Panc1 (cell line): ENCODE data around the gene CDH23. TPM values are rescaled to one million over a fixed set of nuclear protein-coding genes. Genes with fewer than 3 reads are reported as not detected.

ENCODE experiments used
- ATAC-seq: fragments of 200-7000 bp; cut with Tn5 transposase; 2 replicates; pipeline ENCODE4 v1.9.1; 2020; ENCODE audit warnings: mild to moderate bottlenecking, moderate library complexity
- BruUV-seq: library from RNA; stranded (reverse); fragments of 400-500 nt; replicated peaks from 2 replicates; lab custom pipeline; 2021; lab: Mats Ljungman, UMichigan
- CTCF ChIA-PET: fragments of 300-600 bp; sonication (Branson Sonifier 250); formaldehyde crosslinking; loops from one replicate; lab custom pipeline; 2022; ENCODE audit warnings: antibody characterized with exemption; lab: Charles Lee
- POLR2A ChIA-PET: fragments of 300-600 bp; sonication (Branson Sonifier 250); formaldehyde crosslinking; loops from one replicate; lab custom pipeline; 2022; ENCODE audit warnings: antibody characterized with exemption; lab: Charles Lee
- DNase-seq: peaks from one replicate; pipeline ENCODE4 v3.0.0-alpha.2; 2010; ENCODE audit warnings: low read depth, low spot score
- H3K27ac ChIP-seq: 2 replicates; pipeline ENCODE4 v1.5.1; 2011; ENCODE audit warnings: mild to moderate bottlenecking, low read length, inconsistent platforms
- H3K27me3 ChIP-seq: fragments of 200-500 bp; sonication (Bioruptor generic); 2 replicates; pipeline ENCODE4 v1.6.0; 2014; ENCODE audit warnings: low read length, inconsistent platforms; ENCODE audit not compliant: control insufficient read depth, insufficient read depth
- H3K36me3 ChIP-seq: fragments of 200-500 bp; sonication (Bioruptor generic); 2 replicates; pipeline ENCODE4 v1.5.1; 2014; ENCODE audit warnings: inconsistent platforms, mild to moderate bottlenecking, low read length, moderate library complexity; ENCODE audit not compliant: control insufficient read depth, insufficient read depth
- H3K4me1 ChIP-seq: 2 replicates; pipeline ENCODE4 v1.5.1; 2011; ENCODE audit warnings: inconsistent platforms, mild to moderate bottlenecking, low read length, moderate library complexity; ENCODE audit not compliant: control insufficient read depth, insufficient read depth
- H3K4me3 ChIP-seq, 2 experiments: 2 replicates each; pipeline ENCODE4 v1.5.1; 2011 to 2012; ENCODE audit warnings: low read depth in 2 of 2, low read length in 2 of 2, mild to moderate bottlenecking in 2 of 2, inconsistent platforms in 1 of 2, moderate library complexity in 1 of 2
- H3K9me3 ChIP-seq: fragments of 200-500 bp; sonication (Bioruptor generic); 2 replicates; pipeline ENCODE4 v1.5.1; 2014; ENCODE audit warnings: low read depth, mild to moderate bottlenecking, inconsistent platforms, low read length, moderate library complexity; ENCODE audit not compliant: control insufficient read depth, insufficient read depth
- CTCF ChIP-seq: fragments of 450-650 bp; IDR thresholded peaks from 2 replicates; pipeline ENCODE4 v1.5.1; 2017; ENCODE audit warnings: mild to moderate bottlenecking
- POLR2AphosphoS5 ChIP-seq: IDR thresholded peaks from 2 replicates; pipeline ENCODE4 v1.6.1; 2012; ENCODE audit warnings: mild to moderate bottlenecking, low read depth, low read length, moderate library complexity
- SIN3A ChIP-seq: IDR thresholded peaks from 2 replicates; pipeline ENCODE4 v1.6.1; 2012; ENCODE audit warnings: low read depth, mild to moderate bottlenecking, low read length, moderate library complexity, borderline replicate concordance; ENCODE audit not compliant: insufficient read depth
- TCF7L2 ChIP-seq: IDR thresholded peaks from 2 replicates; pipeline ENCODE4 v1.6.1; 2011; ENCODE audit warnings: mild to moderate bottlenecking, low read depth, low read length, inconsistent platforms
- in situ Hi-C: cut with HindIII; loops from 2 replicates; pipeline ENCODE4 v1.10.0; 2016; ENCODE audit warnings: low sequenced_read_pairs, low pct_unique_long_range_greater_than_20kb
- intact Hi-C: fragments of 100-400 bp; cut with micrococcal nuclease; formaldehyde crosslinking; loops from one replicate; pipeline ENCODE4 v1.10.0; 2022; ENCODE audit not compliant: unreplicated experiment
- total RNA-seq: library from RNA; stranded (reverse); gene quantifications from one replicate; pipeline ENCODE4 v1.2.1, GENCODE V29; 2021; ENCODE audit not compliant: unreplicated experiment
- TF ChIP-seq, protein P1 (sequence below), 2 experiments: IDR thresholded peaks; 2 replicates each; pipeline ENCODE4 v1.6.1; 2011 to 2012; ENCODE audit warnings: low read depth in 2 of 2, control low read depth in 1 of 2, low read length in 1 of 2, mild to moderate bottlenecking in 1 of 2, moderate library complexity in 1 of 2; ENCODE audit not compliant: insufficient read depth in 1 of 2

CDH23 gene
- total RNA-seq, 1 experiment from 2014 or later, result 2.7 TPM

- no peak overlapping the region for H3K4me3 ChIP-seq
- H3K27ac ChIP-seq, result no peak overlapping the region
- no peak for DNase-seq
- ChIA-PET POLR2A (no interaction called here), CTCF (interaction anchor here (0.6 to 0.7 kb wide), 3 partner anchors 70 to 390 kb away, joined by 6 to 11 read pairs (median 7); no protein-coding TSS in a partner anchor)
- TF ChIP-seq SIN3A (no peak), POLR2AphosphoS5 (no peak), TCF7L2 (no peak), CTCF (no peak)
- TF ChIP-seq, protein P1, sequence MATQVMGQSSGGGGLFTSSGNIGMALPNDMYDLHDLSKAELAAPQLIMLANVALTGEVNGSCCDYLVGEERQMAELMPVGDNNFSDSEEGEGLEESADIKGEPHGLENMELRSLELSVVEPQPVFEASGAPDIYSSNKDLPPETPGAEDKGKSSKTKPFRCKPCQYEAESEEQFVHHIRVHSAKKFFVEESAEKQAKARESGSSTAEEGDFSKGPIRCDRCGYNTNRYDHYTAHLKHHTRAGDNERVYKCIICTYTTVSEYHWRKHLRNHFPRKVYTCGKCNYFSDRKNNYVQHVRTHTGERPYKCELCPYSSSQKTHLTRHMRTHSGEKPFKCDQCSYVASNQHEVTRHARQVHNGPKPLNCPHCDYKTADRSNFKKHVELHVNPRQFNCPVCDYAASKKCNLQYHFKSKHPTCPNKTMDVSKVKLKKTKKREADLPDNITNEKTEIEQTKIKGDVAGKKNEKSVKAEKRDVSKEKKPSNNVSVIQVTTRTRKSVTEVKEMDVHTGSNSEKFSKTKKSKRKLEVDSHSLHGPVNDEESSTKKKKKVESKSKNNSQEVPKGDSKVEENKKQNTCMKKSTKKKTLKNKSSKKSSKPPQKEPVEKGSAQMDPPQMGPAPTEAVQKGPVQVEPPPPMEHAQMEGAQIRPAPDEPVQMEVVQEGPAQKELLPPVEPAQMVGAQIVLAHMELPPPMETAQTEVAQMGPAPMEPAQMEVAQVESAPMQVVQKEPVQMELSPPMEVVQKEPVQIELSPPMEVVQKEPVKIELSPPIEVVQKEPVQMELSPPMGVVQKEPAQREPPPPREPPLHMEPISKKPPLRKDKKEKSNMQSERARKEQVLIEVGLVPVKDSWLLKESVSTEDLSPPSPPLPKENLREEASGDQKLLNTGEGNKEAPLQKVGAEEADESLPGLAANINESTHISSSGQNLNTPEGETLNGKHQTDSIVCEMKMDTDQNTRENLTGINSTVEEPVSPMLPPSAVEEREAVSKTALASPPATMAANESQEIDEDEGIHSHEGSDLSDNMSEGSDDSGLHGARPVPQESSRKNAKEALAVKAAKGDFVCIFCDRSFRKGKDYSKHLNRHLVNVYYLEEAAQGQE (IDR thresholded peaks at IDR 0.05; ENCODE audit: insufficient read depth in 1 of 2, low read depth in 2 of 2, low read length in 1 of 2), result no peak
- H3K4me1 ChIP-seq, result no peaks in the 10 kb centered on the region
- no peaks in the 10 kb centered on the region for H3K27me3 ChIP-seq
- BruUV-seq, result no TSS peak
- in situ Hi-C loops (no loop called here), intact Hi-C loops (no loop called here)
- H3K9me3 ChIP-seq, result no peaks in the 10 kb centered on the region
- ATAC-seq, result no peak
- no peaks in the 10 kb centered on the region for H3K36me3 ChIP-seq
Measured at GRCh38 chr10:71659737-71660136, 263.0 kb downstream of the CDH23 start.

GRCh38 chr10:71660313-71660712, 263.6 kb downstream of the CDH23 start:
- Histone ChIP-seq H3K27me3 (no peaks in the 10 kb centered on the region), H3K36me3 (no peaks in the 10 kb centered on the region), H3K27ac (no peak overlapping the region), H3K4me1 (no peaks in the 10 kb centered on the region), H3K9me3 (no peaks in the 10 kb centered on the region), H3K4me3 (no peak overlapping the region)
- in situ Hi-C loops, result no loop called here
- no TSS peak for BruUV-seq
- POLR2A ChIA-PET, result no interaction called here
- DNase-seq, result no peak
- no peak for ATAC-seq
- CTCF ChIA-PET, result no interaction called here
- intact Hi-C loops, result no loop called here
- no peak for TF ChIP-seq SIN3A
- TF ChIP-seq POLR2AphosphoS5, result no peak

DNA sequence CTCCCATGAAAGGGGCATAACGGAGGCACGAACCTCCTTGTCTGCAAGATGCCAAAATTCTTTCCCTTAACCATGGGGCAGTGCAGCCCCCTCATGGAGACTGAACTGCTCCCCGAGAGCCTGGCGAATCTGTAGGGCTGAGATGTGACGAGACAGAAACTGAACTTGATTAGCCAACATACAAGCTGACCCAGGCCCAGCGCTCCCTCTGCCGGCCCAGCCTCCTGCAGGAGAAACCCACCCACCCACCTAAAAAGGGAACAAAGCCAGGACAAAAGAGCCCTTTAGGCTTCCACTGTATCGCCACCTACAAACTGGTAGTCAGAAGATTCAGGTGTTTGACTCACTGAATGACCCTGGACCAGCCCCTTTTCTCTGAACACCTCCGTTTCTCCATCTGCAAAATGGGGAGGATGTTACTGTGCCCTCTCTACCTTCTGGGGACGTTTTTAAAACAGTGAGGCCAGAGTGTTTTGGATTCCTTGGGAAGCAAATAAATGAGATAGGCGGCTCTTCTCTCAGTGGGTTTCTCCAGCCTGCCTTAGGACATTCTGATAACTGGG, 264.4 kb downstream of the CDH23 start:
- TF ChIP-seq TCF7L2 (no peak), CTCF (no peak), SIN3A (no peak), POLR2AphosphoS5 (no peak)
- TF ChIP-seq, protein P1 (IDR thresholded peaks at IDR 0.05; ENCODE audit: insufficient read depth in 1 of 2, low read depth in 2 of 2, low read length in 1 of 2), result no peak
- H3K4me3 ChIP-seq, result no peak overlapping the region
- in situ Hi-C loops (no loop called here), intact Hi-C loops (no loop called here)
- H3K27me3 ChIP-seq, result no peaks in the 10 kb centered on the region
- POLR2A ChIA-PET, result no interaction called here
- H3K9me3 ChIP-seq, result no peaks in the 10 kb centered on the region
- ATAC-seq, result no peak
- no peaks in the 10 kb centered on the region for H3K4me1 ChIP-seq
- BruUV-seq, result no TSS peak
- no peak for DNase-seq
- no peak overlapping the region for H3K27ac ChIP-seq
- CTCF ChIA-PET, result no interaction called here
- H3K36me3 ChIP-seq, result no peaks in the 10 kb centered on the region
